IPS-NIHi7 (cell line): ENCODE results near the gene TIGD2.

Experiments used
- DNase-seq: peaks from one replicate; pipeline ENCODE4 v3.0.0; 2012; ENCODE audit warnings: mixed read lengths; ENCODE audit errors: extremely low spot score

TIGD2 gene

DNA sequence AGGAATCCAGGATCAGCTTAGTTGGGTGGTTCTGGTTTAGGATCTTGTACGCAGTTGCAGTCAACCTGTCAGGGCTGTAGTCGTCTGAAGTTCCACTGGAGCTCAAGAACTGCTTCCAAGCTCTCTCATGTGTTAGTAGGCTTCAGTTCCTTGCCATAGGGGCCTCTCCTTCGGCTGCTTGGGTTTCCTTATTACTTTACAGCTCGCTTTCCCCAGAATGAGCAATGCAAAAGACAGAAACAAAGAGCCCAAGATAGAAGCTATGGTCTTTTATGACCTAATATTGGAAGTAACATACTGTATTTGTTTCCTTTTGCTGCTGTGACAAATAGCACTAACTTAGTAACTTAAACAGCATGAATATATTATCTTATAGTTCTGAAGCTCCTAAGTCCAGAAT is 51.7 kb downstream of the TIGD2 start:
- no peak for DNase-seq

DNA sequence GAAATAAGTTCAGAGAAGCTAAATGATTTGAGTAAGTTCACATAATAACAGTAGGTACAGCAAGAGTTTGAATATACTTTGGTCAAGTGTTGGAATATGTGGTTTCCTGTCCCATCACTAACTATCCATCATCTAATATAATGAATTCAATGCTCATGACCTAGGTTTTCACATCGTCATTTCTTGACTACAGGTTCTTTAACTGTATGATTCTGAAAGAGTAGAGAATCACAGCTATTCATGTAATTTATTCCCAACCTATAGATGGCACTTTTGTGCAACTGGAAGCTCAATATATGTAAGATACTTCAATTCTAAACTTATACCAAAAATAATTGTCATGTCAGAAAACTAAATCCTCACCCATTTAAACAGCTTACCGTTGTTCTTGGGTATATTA is 53.1 kb downstream of the TIGD2 start:
- no peak for DNase-seq
